Measurements from ENCODE around the gene CDK6.
"Not testable (repeated sequence)": the region's sequence is repeated elsewhere in the genome, so short reads cannot be mapped to it uniquely, and the experiment has no call there.

The CDK6 gene
- total RNA-seq, result 60.7 to 135 (median 104) reads per million in 4 donors

- peak; percentile 33 to 72 (median 46) for DNase-seq
These were observed at the start of gene CDK6 for GRCh38 chr7:92836489-92836999. Gene CDK6, minus strand, starts transcription at chr7:92836573. Its CDS starts 3,250 bp downstream, at chr7:92833323.

- not testable (repeated sequence) for DNase-seq
These were observed 49.7 kb upstream of the CDK6 start for GRCh38 chr7:92886039-92886438.

GRCh38 chr7:92884218-92884617, 47.8 kb upstream of the CDK6 start:
- no peak for DNase-seq

- DNase-seq, result no peak
These were observed 46.4 kb upstream of the CDK6 start for GRCh38 chr7:92882760-92883159.

GRCh38 chr7:92881091-92881485, 44.7 kb upstream of the CDK6 start:
- DNase-seq, result peak in 1 of 5 donors; percentile 68

- DNase-seq, result peak in 1 of 5 donors; percentile 39
These were observed 44.1 kb upstream of the CDK6 start for GRCh38 chr7:92880212-92881090.

GRCh38 chr7:92877367-92877766, 41.0 kb upstream of the CDK6 start:
- no peak for DNase-seq

GRCh38 chr7:92876836-92877235, 40.5 kb upstream of the CDK6 start:
- no peak for DNase-seq

GRCh38 chr7:92875719-92876118, 39.3 kb upstream of the CDK6 start:
- DNase-seq, result peak in 1 of 5 donors; percentile 10

GRCh38 chr7:92875173-92875572, 38.8 kb upstream of the CDK6 start:
- DNase-seq, result no peak

GRCh38 chr7:92874567-92874966, 38.2 kb upstream of the CDK6 start:
- DNase-seq, result no peak

GRCh38 chr7:92873776-92874175, 37.4 kb upstream of the CDK6 start:
- no peak for DNase-seq

- DNase-seq, result no peak
These were observed 36.3 kb upstream of the CDK6 start for GRCh38 chr7:92872701-92873100.

- no peak for DNase-seq
These were observed 32.4 kb upstream of the CDK6 start for GRCh38 chr7:92868683-92869293.

- not testable (repeated sequence) for DNase-seq
These were observed 27.8 kb upstream of the CDK6 start for GRCh38 chr7:92864169-92864568.

- no peak for DNase-seq
These were observed 20.1 kb upstream of the CDK6 start for GRCh38 chr7:92856436-92856835.

GRCh38 chr7:92854501-92855238, 18.3 kb upstream of the CDK6 start:
- peak in 1 of 5 donors; percentile 63 for DNase-seq

- no peak for DNase-seq
These were observed 15.4 kb upstream of the CDK6 start for GRCh38 chr7:92851732-92852131.

- no peak for DNase-seq
These were observed 14.1 kb upstream of the CDK6 start for GRCh38 chr7:92850516-92850915.

GRCh38 chr7:92849322-92849721, 12.9 kb upstream of the CDK6 start:
- no peak for DNase-seq

- no peak for DNase-seq
These were observed 12.5 kb upstream of the CDK6 start for GRCh38 chr7:92848851-92849250.

GRCh38 chr7:92848441-92848840, 12.1 kb upstream of the CDK6 start:
- DNase-seq, result no peak

- DNase-seq, result no peak
These were observed 10.9 kb upstream of the CDK6 start for GRCh38 chr7:92847305-92847704.

All from T-helper 1 cell (primary cell).